ENCODE measurements around the gene TAS1R2.

The TAS1R2 gene

DNA sequence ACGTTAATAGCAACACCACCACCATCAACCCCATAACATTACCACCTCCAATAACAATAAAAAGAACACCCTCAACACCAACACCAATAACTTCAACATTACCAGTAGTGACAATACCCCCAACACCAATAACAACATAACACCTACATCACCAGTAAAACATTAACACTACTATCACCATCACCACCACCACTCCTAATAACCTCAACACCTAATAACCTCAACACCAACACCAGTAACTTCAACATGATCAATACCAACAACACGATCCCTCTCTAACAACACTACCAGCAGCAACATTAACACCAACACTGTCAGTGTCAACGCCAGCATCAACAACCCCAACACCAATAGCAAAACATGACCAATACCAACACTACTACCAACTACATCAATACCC lies 57.2 kb downstream of the TAS1R2 start:
- no peak overlapping the region for H3K27ac ChIP-seq (replicated peaks)
- no peak for DNase-seq (ENCODE audit: low read depth in 1 of 2, low spot score in 1 of 2)
- no peak overlapping the region for H3K4me3 ChIP-seq (replicated peaks; ENCODE audit: insufficient read depth, low read length)
- TF ChIP-seq SPI1 (IDR thresholded peaks at IDR 0.05; ENCODE audit: borderline replicate concordance, low read depth) (no peak), POLR2AphosphoS5 (IDR thresholded peaks at IDR 0.05; ENCODE audit: low read depth) (no peak)
- TF ChIP-seq, protein P1, sequence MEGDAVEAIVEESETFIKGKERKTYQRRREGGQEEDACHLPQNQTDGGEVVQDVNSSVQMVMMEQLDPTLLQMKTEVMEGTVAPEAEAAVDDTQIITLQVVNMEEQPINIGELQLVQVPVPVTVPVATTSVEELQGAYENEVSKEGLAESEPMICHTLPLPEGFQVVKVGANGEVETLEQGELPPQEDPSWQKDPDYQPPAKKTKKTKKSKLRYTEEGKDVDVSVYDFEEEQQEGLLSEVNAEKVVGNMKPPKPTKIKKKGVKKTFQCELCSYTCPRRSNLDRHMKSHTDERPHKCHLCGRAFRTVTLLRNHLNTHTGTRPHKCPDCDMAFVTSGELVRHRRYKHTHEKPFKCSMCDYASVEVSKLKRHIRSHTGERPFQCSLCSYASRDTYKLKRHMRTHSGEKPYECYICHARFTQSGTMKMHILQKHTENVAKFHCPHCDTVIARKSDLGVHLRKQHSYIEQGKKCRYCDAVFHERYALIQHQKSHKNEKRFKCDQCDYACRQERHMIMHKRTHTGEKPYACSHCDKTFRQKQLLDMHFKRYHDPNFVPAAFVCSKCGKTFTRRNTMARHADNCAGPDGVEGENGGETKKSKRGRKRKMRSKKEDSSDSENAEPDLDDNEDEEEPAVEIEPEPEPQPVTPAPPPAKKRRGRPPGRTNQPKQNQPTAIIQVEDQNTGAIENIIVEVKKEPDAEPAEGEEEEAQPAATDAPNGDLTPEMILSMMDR (IDR thresholded peaks at IDR 0.05; ENCODE audit: insufficient read depth, low read length) = no peak
- H3K27me3 ChIP-seq (ENCODE audit: insufficient read depth, poor library complexity, severe bottlenecking) = no peaks in the 10 kb centered on the region

DNA sequence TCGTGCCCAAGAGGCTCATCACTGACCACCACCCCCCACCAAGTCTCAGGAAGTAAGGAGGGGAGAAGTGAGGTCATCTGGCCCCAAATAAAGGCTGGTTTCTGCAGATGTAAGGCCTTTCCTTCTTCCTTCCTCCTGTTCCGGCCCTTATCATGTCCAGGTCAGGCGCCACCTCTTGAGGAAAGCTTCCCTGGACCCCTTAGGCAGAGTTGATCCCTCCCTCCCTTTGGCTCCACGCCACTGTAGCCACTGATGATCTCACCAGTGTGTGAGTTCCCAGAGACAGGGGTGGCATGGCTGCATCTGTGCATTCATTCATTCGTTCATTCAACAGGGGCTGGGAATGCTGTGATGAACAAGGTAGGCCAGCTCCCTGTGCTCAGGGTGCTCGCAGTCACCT lies 59.2 kb downstream of the TAS1R2 start:
- no peak for DNase-seq (ENCODE audit: low read depth in 1 of 2, low spot score in 1 of 2)
- H3K4me3 ChIP-seq (replicated peaks; ENCODE audit: insufficient read depth, low read length) = no peak overlapping the region
- TF ChIP-seq, protein P1 (IDR thresholded peaks at IDR 0.05; ENCODE audit: insufficient read depth, low read length) = no peak
- TF ChIP-seq, protein P2, sequence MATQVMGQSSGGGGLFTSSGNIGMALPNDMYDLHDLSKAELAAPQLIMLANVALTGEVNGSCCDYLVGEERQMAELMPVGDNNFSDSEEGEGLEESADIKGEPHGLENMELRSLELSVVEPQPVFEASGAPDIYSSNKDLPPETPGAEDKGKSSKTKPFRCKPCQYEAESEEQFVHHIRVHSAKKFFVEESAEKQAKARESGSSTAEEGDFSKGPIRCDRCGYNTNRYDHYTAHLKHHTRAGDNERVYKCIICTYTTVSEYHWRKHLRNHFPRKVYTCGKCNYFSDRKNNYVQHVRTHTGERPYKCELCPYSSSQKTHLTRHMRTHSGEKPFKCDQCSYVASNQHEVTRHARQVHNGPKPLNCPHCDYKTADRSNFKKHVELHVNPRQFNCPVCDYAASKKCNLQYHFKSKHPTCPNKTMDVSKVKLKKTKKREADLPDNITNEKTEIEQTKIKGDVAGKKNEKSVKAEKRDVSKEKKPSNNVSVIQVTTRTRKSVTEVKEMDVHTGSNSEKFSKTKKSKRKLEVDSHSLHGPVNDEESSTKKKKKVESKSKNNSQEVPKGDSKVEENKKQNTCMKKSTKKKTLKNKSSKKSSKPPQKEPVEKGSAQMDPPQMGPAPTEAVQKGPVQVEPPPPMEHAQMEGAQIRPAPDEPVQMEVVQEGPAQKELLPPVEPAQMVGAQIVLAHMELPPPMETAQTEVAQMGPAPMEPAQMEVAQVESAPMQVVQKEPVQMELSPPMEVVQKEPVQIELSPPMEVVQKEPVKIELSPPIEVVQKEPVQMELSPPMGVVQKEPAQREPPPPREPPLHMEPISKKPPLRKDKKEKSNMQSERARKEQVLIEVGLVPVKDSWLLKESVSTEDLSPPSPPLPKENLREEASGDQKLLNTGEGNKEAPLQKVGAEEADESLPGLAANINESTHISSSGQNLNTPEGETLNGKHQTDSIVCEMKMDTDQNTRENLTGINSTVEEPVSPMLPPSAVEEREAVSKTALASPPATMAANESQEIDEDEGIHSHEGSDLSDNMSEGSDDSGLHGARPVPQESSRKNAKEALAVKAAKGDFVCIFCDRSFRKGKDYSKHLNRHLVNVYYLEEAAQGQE (IDR thresholded peaks at IDR 0.05; ENCODE audit: insufficient replicate concordance, low read depth) = no peak
- no peaks in the 10 kb centered on the region for H3K27me3 ChIP-seq (ENCODE audit: insufficient read depth, poor library complexity, severe bottlenecking)
- no peak overlapping the region for H3K27ac ChIP-seq (replicated peaks)

DNA sequence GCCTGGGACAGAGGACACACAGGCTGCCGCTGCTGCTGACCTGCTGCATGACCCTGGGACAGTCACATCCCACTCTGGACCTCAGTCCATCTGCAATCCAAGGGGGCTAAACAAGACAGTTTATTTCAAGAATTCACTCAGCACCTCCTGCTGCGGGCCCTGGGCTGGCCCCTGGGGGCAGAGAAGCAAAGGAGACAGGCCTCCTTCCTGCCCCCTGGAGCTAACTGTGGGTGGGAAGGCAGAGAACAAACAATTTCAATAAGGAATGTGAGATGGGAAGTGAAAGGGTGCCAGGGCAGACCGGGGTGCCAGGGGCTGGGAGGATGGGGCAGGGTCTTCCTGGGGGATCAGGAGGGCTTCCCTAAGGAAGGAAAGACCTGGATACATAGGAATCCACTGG lies 60.0 kb downstream of the TAS1R2 start:
- TF ChIP-seq SPI1 (IDR thresholded peaks at IDR 0.05; ENCODE audit: borderline replicate concordance, low read depth) = no peak
- TF ChIP-seq POLR2AphosphoS5 (IDR thresholded peaks at IDR 0.05; ENCODE audit: low read depth) = no peak
- no peak for TF ChIP-seq GABPA (IDR thresholded peaks at IDR 0.05; ENCODE audit: low read depth)
- TF ChIP-seq, protein P2 (IDR thresholded peaks at IDR 0.05; ENCODE audit: insufficient replicate concordance, low read depth) = no peak
- TF ChIP-seq, protein P1 (IDR thresholded peaks at IDR 0.05; ENCODE audit: insufficient read depth, low read length) = no peak
- no peaks in the 10 kb centered on the region for H3K27me3 ChIP-seq (ENCODE audit: insufficient read depth, poor library complexity, severe bottlenecking)
- no peak for DNase-seq (ENCODE audit: low read depth in 1 of 2, low spot score in 1 of 2)
- no peak overlapping the region for H3K27ac ChIP-seq (replicated peaks)
- H3K4me3 ChIP-seq (replicated peaks; ENCODE audit: insufficient read depth, low read length) = no peak overlapping the region

DNA sequence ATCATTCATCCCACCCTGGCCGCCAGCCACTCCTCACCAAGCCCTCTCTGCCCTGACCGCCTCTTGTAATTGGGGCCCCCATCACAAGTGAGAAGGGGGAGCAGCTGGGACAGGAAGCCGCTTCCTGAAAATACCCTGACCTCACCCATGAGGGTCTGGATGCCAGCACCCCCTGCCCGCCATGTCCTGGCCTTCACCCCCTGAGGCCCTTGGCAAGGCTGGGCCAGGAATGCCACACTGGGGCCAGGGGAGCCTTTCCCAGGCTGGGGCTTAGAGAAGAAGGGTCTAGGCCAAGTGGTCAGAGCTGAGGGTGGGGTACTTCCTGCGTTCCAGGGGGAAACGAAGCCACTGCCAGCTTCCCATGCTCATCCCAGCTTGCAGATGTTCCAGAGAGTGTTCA lies 60.5 kb downstream of the TAS1R2 start:
- H3K27me3 ChIP-seq (ENCODE audit: insufficient read depth, poor library complexity, severe bottlenecking) = no peaks in the 10 kb centered on the region
- TF ChIP-seq, protein P2 (IDR thresholded peaks at IDR 0.05; ENCODE audit: insufficient replicate concordance, low read depth) = no peak
- no peak overlapping the region for H3K27ac ChIP-seq (replicated peaks)
- no peak overlapping the region for H3K4me3 ChIP-seq (replicated peaks; ENCODE audit: insufficient read depth, low read length)
- no peak for DNase-seq (ENCODE audit: low read depth in 1 of 2, low spot score in 1 of 2)

All from HL-60 (cell line).